Endothelial cell of hepatic sinusoid (primary cell): ENCODE measurements around the gene NTHL1.

ENCODE experiments used
- in situ Hi-C: cut with HindIII; loops from 2 replicates; pipeline ENCODE4 v1.10.0; 2017; ENCODE audit warnings: low sequenced_read_pairs

NTHL1 gene

GRCh38 chr16:2070576-2071453 lies 23.2 kb upstream of the NTHL1 start:
- in situ Hi-C loops: no loop called here

- in situ Hi-C loops: no loop called here
Measured at GRCh38 chr16:2066139-2066538, 18.5 kb upstream of the NTHL1 start.

GRCh38 chr16:2064368-2064945 lies 16.8 kb upstream of the NTHL1 start:
- in situ Hi-C loops: no loop called here

- in situ Hi-C loops: no loop called here
Measured at GRCh38 chr16:2063861-2064260, 16.2 kb upstream of the NTHL1 start.

- in situ Hi-C loops: no loop called here
Measured at GRCh38 chr16:2062801-2063200, 15.2 kb upstream of the NTHL1 start.

GRCh38 chr16:2061526-2061925 lies 13.9 kb upstream of the NTHL1 start:
- in situ Hi-C loops: no loop called here

DNA sequence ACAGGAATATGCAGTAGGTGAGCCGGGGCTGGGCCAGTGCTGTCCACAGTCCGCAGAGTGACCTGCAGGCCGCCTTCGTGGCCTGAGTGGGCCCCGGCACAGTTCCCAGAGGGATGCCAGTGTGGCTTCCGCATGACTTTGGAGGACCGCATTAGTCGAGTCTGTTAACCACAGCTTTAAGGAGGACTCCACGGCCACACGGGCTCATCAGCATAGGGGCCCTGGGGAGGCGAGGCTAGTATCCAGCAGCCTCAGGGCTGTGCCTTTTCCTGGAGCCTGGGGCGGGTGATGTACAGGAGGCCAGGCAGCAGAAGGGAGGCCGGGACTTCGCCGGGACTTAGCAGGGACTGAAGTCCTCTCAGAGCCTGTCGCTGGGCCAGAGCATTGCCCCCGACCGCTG lies 13.4 kb upstream of the NTHL1 start:
- in situ Hi-C loops: no loop called here

- in situ Hi-C loops: no loop called here
Measured at GRCh38 chr16:2060346-2060745, 12.7 kb upstream of the NTHL1 start.

GRCh38 chr16:2058872-2059271 lies 11.2 kb upstream of the NTHL1 start:
- in situ Hi-C loops: no loop called here

DNA sequence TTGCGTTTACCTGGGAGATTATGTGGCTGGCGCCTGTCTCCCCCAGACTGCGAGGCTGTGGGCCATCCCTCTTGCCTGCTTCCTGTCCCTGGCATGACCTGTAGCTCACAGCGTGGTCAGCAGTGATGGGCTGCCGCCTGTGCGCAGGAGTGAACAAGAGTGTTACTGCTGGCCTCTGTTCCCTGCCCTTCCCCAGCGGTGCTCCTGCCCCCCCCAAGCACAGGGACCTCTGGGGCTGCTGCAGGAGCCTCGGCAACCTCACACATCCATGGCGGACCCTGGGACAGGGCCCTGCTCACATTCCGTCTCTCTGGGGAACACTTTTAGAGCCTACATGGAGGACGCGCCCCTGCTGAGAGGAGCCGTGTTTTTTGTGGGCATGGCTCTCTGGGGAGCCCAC lies 10.8 kb upstream of the NTHL1 start:
- in situ Hi-C loops: no loop called here

DNA sequence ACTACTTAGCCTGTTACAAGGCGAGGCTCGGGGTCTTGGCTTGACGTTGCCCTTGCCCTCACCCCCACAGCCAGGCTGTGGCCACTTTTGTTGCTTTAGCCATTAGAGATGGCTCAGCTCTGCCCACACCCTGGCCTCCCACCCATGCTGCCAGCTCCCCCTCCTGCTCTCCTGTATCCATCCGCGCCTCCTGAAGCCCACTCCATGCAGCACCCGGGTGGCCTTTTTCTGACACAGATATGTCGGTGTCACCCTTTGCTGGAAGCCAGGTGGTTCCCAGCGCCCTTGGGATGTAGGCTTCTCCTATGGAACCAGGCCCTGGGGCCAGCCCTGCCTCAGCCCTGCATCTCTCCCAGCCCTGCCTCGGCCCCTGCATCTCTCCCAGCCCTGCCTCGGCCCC lies 9.8 kb upstream of the NTHL1 start:
- in situ Hi-C loops: no loop called here

DNA sequence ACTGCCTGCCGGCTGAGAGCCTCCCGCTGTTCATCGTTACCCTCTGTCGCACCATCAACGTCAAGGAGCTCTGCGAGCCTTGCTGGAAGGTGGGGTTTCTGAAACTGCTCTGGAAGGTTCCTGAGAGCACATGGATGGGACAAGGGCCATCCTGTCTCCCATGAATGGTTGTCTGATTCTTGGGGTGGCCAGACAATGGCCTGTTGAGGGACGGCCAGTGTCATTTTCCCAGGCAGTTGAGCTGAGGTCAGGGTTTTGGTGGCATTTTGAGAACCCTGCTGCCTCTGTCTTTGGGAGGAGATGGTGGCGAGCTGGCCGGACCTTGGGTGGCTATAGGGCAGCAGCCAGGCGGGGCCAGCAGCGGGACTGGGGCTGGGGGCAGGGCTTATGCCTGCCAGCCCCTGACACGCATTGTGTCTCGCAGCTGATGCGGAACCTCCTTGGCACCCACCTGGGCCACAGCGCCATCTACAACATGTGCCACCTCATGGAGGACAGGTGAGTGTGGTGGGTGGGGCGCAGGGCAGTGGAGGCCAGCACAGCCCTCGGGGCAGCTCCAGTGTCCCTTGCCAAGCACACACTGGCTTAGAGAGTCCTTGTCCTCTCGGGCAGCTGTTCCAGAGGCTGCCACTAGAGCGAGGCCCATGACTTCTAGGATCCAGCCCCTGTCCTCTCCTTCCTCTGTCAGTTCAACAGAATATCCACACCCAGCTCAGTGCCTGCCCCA lies 9.2 kb upstream of the NTHL1 start:
- in situ Hi-C loops: no loop called here

GRCh38 chr16:2056077-2056476 lies 8.4 kb upstream of the NTHL1 start:
- in situ Hi-C loops: no loop called here

DNA sequence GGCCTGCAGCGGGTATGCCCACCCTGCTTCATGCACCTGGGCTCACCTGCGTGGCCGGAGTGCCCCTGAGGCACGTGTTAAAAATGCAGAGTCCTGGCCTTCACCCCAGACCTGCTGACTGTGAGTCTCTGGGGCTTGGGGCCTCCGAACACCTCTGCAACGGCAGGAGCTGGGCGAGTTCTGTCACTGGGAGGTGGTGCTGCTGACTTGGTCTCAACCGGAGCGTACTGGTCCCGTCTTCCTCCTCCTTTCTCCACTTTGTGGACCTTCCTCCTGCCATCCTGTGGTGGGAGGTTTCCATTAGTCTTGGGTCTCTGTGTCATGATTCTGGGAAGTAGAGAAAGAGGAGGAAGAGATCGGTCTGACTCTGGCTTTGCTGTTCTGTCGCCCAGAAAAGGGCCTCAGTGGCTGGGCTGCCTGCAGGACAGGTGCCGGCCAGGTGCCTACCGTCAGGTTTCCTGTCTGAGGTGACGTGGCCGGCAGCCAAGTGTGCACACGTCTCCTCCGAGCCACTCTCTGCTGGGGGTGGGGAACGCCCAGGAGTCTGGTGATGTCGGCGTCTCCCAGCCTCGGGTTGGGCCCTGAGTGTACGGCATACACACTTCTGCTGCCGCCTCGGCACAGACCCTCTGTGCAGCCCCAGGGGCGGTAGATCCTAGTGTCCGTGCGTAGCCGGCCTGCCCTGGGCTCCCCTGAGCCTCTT lies 7.1 kb upstream of the NTHL1 start:
- in situ Hi-C loops: no loop called here

- in situ Hi-C loops: no loop called here
Measured at GRCh38 chr16:2053897-2054296, 6.3 kb upstream of the NTHL1 start.

DNA sequence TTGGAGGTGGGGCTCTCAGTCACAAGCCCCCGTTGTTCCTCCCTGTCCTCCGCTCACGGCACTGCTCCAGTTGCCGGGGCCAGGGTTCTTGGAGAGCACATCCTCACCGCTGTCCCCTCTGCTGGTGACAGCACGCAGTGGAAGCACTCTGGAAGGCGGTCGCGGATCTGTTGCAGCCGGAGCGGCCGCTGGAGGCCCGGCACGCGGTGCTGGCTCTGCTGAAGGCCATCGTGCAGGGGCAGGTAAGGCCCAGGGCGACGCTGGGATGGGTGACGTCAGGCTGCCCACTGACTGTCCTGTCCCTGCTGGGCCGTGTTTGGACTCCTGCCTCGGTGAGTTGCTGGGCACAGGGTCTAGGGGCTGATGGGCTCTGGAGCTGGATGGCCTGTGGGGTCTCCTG lies 5.6 kb upstream of the NTHL1 start:
- in situ Hi-C loops: no loop called here

DNA sequence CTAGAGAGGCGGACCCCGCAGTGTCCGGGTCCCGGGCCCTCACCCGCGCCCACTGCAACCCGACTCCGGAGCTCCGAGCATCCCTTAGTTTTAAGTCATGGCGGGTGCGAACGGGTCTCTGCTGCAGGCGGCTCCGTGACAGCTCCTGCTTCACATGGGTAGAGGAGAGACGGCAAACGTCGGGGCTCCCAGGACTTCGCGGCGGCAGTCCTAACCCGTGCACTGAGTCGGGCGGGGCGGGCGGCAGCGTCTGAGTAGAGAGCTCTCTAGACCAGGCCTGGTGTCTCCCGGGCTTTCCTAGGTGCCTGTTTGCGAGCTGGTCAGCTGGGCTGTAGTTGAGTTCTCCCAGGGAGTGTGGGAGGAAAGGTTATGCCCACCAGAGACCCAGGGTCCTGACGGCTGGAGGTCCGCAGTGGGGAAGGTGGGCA lies 496 bp upstream of the NTHL1 start:
- in situ Hi-C loops: no loop called here

DNA sequence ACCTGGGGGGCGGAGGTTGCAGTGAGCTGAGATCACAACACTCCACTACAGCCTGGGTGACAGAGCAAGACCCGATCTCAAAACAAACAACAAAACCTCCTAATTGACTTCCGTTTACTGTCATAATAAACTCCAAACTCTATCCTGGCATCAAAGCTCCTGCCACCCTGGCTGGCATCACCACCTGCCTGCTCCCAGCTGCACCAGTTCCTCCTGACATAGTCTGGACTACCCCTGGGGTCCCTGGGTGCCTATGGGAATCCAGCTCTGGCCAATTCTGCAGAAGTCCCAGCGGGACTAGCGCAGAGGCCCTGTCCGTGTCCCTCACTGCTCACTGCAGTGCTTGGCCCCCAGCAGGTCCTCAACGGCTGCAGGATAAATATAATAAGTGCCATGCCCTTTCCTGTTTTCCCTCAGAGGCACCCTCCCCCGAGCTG lies 723 bp downstream of the NTHL1 start:
- in situ Hi-C loops: no loop called here

GRCh38 chr16:2045965-2046892 lies 1.4 kb downstream of the NTHL1 start:
- in situ Hi-C loops: no loop called here

DNA sequence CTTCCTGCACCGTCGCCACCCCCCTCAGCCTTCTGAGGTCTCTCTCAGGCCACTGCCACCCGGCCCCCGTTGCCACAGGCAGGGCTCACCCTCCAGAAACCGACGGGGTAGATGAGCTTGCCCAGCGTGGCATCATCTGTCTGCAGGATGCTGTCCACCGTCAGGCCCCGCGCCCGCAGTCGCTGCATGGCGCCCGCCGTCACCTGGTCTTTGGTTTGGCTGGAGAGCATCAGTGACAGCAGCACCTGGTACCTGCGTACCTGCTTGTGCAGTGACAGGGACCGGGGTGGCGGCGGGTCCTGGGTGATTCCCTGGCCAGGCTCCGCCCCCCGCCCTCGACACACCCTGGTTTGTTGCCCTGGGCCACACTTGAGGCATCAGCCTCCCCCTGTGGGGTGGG lies 3.1 kb downstream of the NTHL1 start:
- in situ Hi-C loops: no loop called here
